ENCODE measurements around the gene CCR4.
A peak's percentile ranks its signal among the peaks of the same experiment; 100 is the strongest.
"Not testable (repeated sequence)": the region's sequence is repeated elsewhere in the genome, so short reads cannot be mapped to it uniquely, and the experiment has no call there.

The CCR4 gene

DNA sequence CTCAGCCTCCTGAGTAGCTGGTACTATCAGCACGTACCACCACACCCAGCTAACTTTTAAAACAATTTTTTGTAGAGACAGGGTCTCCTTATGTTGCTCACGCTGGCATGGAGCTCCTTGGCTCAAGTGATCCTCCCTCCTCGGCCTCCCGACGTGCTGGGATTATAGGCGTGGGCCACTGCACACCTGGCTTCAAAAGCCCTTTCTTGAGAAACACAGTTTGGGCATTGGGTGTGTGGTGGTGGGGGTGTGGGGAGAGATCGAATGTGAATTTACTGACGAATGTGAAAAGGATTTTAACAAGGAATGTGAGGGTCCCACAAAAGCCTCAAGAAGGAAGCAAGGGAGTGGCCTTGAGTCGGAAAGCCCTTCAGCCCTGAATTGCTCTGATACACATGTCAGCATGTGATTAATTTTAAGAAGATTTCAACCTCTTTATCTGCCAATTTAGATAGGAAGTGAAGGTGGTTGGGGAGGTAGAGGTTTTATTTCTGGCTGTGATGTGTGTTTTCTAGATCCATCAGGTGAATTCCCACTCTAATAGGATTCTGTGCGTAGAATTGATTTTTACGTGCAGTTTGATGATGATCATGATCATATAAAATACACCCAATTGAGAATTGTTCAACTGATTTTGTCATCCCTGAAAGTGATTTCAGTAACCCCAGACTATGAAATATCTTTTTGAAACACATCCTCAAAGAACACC lies 1.1 kb downstream of the CCR4 start:
- FAIRE-seq, result no peak

- FAIRE-seq, result no peak
Measured at GRCh38 chr3:32954506-32954905, 3.1 kb downstream of the CCR4 start.

DNA sequence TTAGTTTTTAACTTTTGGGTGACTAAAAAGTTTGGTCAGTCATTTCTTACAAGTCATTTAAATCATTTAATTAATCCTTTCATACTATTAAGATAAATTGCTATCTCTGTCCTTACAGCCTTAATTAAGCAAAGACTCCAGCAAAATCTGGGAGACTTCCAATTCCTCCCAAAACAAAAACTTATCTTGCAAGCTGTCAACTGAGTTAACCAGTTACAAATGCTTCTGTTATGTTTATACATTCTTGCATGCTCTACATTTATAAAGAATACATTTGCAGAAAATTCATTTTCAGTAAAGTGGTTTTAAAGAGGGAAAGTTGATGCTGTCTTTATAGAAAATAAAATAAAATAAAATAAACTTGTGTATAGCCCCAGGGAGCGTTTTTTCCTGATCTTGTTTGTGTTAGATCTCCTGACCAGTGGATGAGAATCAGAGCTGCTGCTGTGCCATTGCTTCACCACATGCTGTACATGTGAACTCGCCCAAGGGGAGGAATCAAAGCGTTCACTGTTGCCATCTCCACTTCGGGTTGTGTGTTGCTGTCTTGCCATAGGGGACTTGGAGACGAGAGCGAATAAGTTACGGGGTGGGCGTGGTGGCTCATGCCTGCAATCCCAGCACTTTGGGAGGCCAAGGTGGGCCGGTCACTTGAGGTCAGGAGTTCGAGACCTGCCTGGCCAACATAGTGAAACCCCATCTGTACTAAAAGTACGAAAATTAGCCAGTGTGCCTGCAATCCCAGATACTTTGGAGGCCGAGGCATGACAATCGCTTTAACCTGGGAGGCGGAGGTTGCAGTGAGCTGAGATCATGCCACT lies 5.5 kb downstream of the CCR4 start:
- peak; percentile 94 for FAIRE-seq

- FAIRE-seq, result no peak
Measured at GRCh38 chr3:32958509-32958908, 7.1 kb downstream of the CCR4 start.

DNA sequence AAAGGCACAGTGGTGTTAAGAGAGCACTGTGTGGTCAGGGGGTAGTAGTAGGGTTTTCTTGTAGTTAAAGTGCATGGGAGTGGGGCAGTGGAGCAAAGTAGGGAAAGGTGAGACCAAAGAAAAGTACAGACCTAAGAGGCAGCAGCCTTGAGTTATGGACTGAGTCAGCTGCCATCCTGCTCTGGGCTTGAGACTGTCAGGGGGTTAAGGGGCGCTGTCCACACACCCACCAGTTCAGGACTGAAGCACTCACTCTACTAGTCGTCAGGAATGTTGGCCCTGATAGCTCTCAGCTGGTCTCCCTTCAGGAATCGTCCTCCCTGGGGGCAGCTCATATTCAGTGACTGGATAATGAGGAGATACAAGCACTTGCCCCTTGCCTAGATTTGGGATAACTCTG lies 7.9 kb downstream of the CCR4 start:
- no peak for FAIRE-seq

- no peak for FAIRE-seq
Measured at GRCh38 chr3:32960404-32961170, 9.1 kb downstream of the CCR4 start.

DNA sequence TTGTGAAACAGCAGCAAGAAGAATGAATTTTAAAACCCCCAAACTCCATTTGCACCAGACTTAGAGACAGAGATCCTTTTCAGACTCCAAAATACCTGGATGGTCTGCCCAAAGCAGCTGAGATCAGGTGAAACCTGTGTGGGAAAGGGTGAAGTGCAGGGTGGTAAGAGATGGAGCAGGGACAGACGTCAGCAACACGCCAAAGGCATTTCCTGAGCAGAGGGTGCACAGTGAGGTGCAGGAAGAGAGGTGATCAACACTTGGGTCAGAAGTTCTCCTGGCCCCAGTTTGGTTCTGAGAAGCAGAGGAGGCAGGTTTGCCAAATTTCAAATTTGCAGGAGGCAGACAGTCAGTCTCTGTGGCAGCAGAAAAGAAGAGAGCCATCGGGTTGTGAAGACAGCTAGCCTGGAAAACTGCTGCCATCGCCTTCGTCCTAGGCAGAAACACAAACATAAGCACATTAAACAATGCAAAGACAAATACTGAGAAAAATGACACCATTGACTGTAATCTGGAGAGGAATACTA lies 9.8 kb downstream of the CCR4 start:
- no peak for FAIRE-seq

- no peak for FAIRE-seq
Measured at GRCh38 chr3:32963871-32964270, 12.4 kb downstream of the CCR4 start.

- FAIRE-seq, result not testable (repeated sequence)
Measured at GRCh38 chr3:32964781-32965180, 13.3 kb downstream of the CCR4 start.

GRCh38 chr3:32965617-32966213 lies 14.3 kb downstream of the CCR4 start:
- FAIRE-seq, result not testable (repeated sequence)

DNA sequence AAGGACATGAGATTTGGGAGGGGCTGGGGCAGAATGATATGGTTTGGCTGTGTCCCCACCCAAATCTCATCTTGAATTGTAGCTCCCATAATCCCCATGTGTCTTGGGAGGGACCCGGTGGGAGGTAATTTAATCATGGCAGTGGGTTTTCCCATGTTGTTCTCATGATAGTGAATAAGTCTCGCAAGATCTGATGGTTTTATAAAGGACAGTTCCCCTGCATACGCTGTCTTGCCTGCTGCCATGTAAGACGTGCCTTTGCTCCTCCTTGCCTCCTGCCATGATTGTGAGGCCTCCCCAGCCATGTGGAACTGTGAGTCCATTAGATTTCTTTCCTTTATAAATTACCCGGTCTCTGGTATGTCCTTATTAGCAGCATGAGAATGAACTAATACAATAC lies 15.2 kb downstream of the CCR4 start:
- FAIRE-seq, result not testable (repeated sequence)

GRCh38 chr3:32968166-32968919 lies 16.9 kb downstream of the CCR4 start:
- no peak for FAIRE-seq

GRCh38 chr3:32968920-32969389 lies 17.5 kb downstream of the CCR4 start:
- no peak for FAIRE-seq

GRCh38 chr3:32969656-32970055 lies 18.2 kb downstream of the CCR4 start:
- FAIRE-seq, result no peak

DNA sequence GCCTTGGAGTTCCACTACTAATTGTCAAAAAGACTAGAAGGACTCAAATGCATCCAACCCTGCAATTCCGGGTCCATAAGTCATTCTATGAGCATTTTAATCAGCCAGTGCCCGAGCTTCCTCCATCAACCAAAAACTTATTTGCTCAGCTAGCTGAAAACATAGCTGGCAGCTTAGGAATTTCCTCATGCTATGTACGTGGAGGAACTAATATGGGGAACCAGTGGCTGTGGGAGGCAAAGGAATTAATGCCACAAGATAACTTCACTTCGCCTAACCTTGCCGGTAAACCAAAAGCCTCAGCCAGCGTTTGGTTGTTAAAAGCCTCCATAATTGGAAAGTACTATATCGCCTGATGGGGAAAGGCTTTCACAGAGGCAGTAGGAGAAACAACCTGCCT lies 19.8 kb downstream of the CCR4 start:
- not testable (repeated sequence) for FAIRE-seq

- no peak for FAIRE-seq
Measured at GRCh38 chr3:32972482-32973146, 21.2 kb downstream of the CCR4 start.

- no peak for FAIRE-seq
Measured at GRCh38 chr3:32973982-32974381, 22.5 kb downstream of the CCR4 start.

DNA sequence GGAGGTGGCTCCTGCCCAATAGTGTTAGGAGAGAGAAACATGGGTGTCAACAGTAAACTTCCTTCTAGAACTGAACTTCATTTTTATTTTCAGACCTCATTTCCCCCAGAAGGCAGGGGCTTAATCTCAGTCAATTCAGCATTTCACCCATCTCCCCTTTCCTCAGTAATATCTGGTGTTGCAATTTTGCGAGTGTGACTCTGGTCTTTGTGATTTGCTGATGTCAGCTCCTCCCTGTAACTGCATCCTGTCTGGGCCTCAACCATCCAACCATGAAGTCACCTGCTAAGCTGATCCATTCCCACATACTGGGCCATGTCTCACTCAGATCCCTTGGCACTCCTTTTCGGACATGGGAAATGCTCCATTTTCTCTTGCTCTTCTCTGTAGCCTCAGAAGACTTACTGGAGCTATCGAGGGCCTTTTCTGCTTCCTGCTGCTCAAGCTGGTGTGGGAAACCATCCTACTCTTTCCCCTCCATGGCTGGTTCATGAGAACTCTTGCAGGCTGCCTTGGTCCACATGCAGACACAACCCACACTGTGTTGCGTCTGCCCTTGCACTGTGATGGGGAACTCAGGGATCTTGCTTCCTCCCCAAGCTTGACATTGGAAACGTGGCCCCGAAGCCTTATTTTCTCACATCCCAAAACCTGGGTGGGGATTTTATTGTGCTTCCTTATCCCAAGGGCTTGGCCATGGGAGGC lies 24.6 kb downstream of the CCR4 start:
- no peak for FAIRE-seq

- FAIRE-seq, result no peak
Measured at GRCh38 chr3:32977861-32978260, 26.4 kb downstream of the CCR4 start.

DNA sequence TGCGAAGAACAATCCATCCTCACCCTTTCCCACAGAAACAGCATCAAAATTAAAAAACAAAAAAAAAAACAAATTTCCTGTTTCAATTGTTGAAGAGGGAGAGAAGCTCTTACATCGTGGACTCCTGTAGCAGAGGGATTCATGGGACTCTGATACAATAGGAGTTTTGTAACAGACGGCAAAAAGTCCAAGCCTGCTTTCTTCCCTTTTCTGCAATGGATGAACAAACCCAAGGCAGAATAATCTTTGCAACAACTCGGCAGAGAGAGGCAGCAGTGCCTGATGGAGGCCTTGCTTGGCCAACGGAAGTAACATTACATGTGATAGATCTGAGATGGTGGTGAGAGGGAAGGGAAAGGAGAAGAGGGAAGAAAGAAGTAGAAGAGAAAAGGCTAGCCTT lies 26.9 kb downstream of the CCR4 start:
- FAIRE-seq, result no peak

GRCh38 chr3:32983124-32983523 lies 31.7 kb downstream of the CCR4 start:
- FAIRE-seq, result no peak

Data from endometrium (tissue), 2 donors.